Lower leg skin (tissue), 4 donors: ENCODE measurements around the gene PRSS12. TPM values are rescaled to one million over a fixed set of nuclear protein-coding genes. Genes with fewer than 3 reads are reported as not detected.

ENCODE experiments used
- DNase-seq, 2 donors: peaks; one replicate each; pipeline ENCODE4 v3.0.0-alpha.2; 2019; ENCODE audit warnings: low spot score in 2 of 2
- H3K4me3 ChIP-seq: fragments of 200-600 bp; sonication (generic); 2 replicates; pipeline ENCODE4 v1.5.1; 2017; ENCODE audit warnings: mild to moderate bottlenecking, low read depth; ENCODE audit not compliant: poor library complexity, severe bottlenecking
- POLR2A ChIP-seq, 2 donors: fragments of 450-650 bp; IDR thresholded peaks; one replicate each; pipeline ENCODE4 v1.6.1; 2016 to 2017; ENCODE audit warnings: antibody characterized with exemption in 2 of 2, mild to moderate bottlenecking in 1 of 2, moderate library complexity in 1 of 2
- WGBS, 2 donors: methylation state at CpG; one replicate each; pipeline ENCODE4 v1.1.5; 2018; 5-methylcytosine and 5-hydroxymethylcytosine counted together
- intact Hi-C: fragments of 100-400 bp; cut with DNase I; formaldehyde crosslinking; loops from one replicate; pipeline ENCODE4 v1.15.0; 2023; ENCODE audit warnings: low total_unique reads
- total RNA-seq, 4 donors: library from RNA; depleted of rRNA; stranded (reverse); fragments of >200 nt; gene quantifications; one replicate each; pipeline ENCODE4 v1.1.0, GENCODE V29; 2016
- TF ChIP-seq, protein P1 (sequence below), 3 donors: fragments of 450-650 bp; IDR thresholded peaks; one replicate each; pipeline ENCODE4 v1.5.1; 2016; ENCODE audit warnings: antibody characterized with exemption in 3 of 3, mild to moderate bottlenecking in 3 of 3, moderate library complexity in 2 of 3

PRSS12 gene
- total RNA-seq, 4 donors from 2014 or later = 3.9 to 9.5 (median 4.6) TPM

DNA sequence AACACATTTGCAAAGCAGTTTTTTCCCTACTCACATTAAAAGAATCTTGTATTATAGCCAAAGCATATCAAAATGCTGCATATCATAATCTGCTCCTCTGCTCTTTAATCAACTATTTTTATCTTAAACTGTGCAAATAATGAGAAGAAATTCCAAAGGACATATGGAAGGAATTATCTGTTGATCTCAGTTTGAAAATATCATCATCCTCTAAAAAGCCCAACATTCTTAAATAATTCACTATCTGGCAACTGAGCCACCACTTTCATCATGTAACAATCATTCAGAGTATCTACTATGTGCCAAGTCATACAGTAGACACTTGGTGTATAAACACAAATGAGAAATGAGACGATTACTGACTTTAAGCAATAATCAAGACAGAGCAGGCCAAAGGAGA, 63.0 kb downstream of the PRSS12 start:
- H3K4me3 ChIP-seq = no peak overlapping the region
- TF ChIP-seq, protein P1, sequence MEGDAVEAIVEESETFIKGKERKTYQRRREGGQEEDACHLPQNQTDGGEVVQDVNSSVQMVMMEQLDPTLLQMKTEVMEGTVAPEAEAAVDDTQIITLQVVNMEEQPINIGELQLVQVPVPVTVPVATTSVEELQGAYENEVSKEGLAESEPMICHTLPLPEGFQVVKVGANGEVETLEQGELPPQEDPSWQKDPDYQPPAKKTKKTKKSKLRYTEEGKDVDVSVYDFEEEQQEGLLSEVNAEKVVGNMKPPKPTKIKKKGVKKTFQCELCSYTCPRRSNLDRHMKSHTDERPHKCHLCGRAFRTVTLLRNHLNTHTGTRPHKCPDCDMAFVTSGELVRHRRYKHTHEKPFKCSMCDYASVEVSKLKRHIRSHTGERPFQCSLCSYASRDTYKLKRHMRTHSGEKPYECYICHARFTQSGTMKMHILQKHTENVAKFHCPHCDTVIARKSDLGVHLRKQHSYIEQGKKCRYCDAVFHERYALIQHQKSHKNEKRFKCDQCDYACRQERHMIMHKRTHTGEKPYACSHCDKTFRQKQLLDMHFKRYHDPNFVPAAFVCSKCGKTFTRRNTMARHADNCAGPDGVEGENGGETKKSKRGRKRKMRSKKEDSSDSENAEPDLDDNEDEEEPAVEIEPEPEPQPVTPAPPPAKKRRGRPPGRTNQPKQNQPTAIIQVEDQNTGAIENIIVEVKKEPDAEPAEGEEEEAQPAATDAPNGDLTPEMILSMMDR (IDR thresholded peaks at IDR 0.05) = no peak
- no peak for TF ChIP-seq POLR2A (IDR thresholded peaks at IDR 0.05)
- WGBS, 2 donors = 24 to 28% methylated on average over 1 of the region's 1 CpG
- DNase-seq = no peak
- intact Hi-C loops = no loop called here

DNA sequence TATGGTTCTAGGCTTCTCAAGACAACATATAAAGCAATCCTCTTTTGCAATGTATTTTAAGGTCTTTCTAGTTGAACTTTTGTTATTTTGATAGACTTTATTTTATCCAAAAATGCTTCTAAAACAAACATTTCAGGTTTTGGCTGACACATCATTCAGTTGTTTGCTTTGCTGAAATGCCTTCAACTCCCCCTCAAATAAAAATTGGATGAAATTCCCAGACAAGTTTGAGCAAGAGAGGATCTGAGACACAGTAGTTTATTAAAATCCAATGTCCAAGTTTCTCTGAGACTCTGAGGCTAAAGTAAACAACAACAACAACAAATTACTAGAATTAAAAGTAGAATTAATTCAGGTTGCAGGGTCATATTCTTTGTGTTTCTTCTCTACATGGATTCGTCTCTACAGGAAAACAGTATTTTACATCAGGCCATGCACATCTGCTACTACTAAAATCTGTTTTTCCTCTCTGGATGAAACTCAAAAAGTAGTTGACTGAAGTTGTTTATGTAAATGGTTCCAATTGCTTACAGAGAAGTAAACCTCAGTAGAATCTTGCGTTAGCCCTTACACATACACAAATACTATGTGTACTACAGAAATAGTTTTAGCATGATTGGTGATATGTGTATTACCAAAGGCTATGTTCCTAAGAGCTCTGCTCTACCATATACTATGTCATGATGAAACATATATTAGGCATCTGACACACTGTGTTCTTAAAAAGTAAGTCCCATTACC, 64.9 kb downstream of the PRSS12 start:
- WGBS, 2 donors = 63 to 65% methylated on average over 2 of the region's 2 CpGs
- H3K4me3 ChIP-seq = no peak overlapping the region
- no peak for DNase-seq
- intact Hi-C loops = no loop called here
- no peak for TF ChIP-seq POLR2A (IDR thresholded peaks at IDR 0.05)
- TF ChIP-seq, protein P1 (IDR thresholded peaks at IDR 0.05) = no peak

DNA sequence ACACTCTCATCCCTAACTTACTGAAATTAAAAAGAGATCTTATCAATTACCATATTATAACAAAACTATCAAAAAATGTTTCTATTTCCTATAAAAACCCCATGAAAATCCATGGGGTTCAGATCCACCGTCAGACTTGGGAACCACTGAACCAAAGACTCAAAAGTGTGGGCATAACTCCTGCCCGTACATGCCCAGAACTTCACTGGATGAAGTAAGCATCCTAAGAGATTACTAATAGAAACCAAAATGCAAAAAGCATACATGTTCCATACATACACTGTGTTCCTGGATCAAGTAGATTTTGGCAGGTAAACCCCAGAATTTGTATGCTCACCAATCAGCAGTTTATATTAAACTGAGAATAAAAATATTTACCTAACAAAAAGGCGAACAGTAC, 66.1 kb downstream of the PRSS12 start:
- intact Hi-C loops = no loop called here
- no peak for TF ChIP-seq POLR2A (IDR thresholded peaks at IDR 0.05)
- TF ChIP-seq, protein P1 (IDR thresholded peaks at IDR 0.05) = no peak
- 62 to 66% methylated on average over 3 of the region's 3 CpGs for WGBS, 2 donors

DNA sequence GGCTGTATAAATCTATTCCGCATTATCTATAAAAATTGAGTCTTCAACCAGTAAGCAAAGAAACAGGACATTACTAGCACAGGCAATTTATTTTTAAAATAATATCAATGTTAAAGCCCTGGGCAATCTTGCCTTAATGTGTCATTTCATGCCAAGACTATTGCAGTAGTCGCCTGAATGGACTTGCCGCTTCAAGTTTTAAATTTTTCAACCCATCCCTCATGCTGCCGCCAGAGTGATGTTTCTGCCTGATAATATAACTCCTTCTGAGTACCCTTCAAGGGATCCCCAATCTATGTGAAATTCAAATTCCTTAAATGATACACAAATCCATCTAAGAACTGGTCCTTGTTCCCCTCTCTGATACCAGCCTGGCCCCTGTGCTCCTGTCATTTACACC, 66.9 kb downstream of the PRSS12 start:
- 61 to 74% methylated on average over 4 of the region's 4 CpGs for WGBS, 2 donors
- no peak overlapping the region for H3K4me3 ChIP-seq
- intact Hi-C loops = no loop called here
- no peak for DNase-seq
- TF ChIP-seq, protein P1 (IDR thresholded peaks at IDR 0.05) = no peak
- no peak for TF ChIP-seq POLR2A (IDR thresholded peaks at IDR 0.05)

More for the DNA sequence above, 66.1 kb downstream of the PRSS12 start:
- no peak for DNase-seq
- H3K4me3 ChIP-seq = no peak overlapping the region

DNA sequence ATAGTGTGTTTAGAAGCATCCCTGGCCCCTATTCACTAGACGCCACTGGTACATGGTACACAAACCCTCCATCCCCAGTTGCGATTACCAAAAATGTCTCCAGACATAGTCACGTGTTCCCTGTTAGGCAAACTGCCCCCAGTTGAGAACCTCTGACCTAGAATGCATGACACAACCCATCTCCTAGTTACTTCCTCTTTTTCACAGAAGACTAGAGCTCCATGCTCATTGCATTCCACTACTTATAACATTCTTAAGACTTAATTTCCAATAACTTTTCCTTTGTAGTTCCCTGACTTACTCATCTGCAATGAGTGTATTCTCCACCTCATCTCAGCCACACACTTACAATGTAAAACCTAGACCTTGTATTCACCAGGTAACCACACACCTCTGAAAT, 68.6 kb downstream of the PRSS12 start:
- whole genome bisulfite sequencing, 2 donors = 66 to 79% methylated on average over 3 of the region's 3 CpGs
- intact Hi-C loops = no loop called here
- DNase-seq = no peak
- H3K4me3 ChIP-seq = no peak overlapping the region
- TF ChIP-seq, protein P1 (IDR thresholded peaks at IDR 0.05) = no peak
- TF ChIP-seq POLR2A (IDR thresholded peaks at IDR 0.05) = no peak

DNA sequence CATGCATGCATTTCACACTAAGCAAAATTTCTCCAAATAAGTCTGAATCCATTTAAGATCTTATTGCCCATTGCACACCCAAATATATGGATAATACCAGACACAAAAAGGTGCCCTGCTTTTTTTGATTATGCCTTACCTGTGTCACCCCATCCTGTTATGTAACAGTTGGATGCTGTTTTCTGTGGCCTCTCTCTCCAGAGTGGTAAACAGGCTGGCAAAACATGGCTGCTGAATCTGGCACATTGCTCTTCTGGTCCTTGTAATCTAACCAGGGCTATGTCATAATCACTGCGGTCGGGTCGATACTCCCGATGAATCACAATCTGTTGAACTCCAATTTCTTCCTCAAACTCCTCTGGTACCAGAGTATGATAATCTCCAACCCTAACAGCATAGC, 70.1 kb downstream of the PRSS12 start:
- no peak for DNase-seq
- TF ChIP-seq, protein P1 (IDR thresholded peaks at IDR 0.05) = no peak
- TF ChIP-seq POLR2A (IDR thresholded peaks at IDR 0.05) = no peak
- intact Hi-C loops = no loop called here
- 19 to 23% methylated on average over 4 of the region's 4 CpGs for WGBS, 2 donors
- H3K4me3 ChIP-seq = no peak overlapping the region
